ENCODE data around the gene GALNT7. TPM values are rescaled to one million over a fixed set of nuclear protein-coding genes. Genes with fewer than 3 reads are reported as not detected.

GALNT7 gene
- total and polyA plus RNA-seq, 10 of the 15 experiments (the other 5 are each of a cell fraction or from before 2014, with no cell fraction given): 14.2 to 33.2 (median 28.9) TPM

- TF ChIP-seq USF2 (IDR thresholded peaks at IDR 0.05; ENCODE audit: borderline replicate concordance, low read depth, low read length): no peak
- no peak for TF ChIP-seq ZBTB33 (IDR thresholded peaks at IDR 0.05)
- TF ChIP-seq ZNF592 (IDR thresholded peaks at IDR 0.05): no peak
Observed at GRCh38 chr4:173237152-173237551, 68.5 kb downstream of the GALNT7 start (continued).

GRCh38 chr4:173237762-173238161 is 69.2 kb downstream of the GALNT7 start:
- Histone ChIP-seq H3K4me3 (no peak overlapping the region), H3K27ac (ENCODE audit: control insufficient read depth, insufficient read depth) (no peak overlapping the region), H3K4me2 (ENCODE audit: control insufficient read depth, insufficient read depth) (no peak overlapping the region), H3K9me3 (replicated peaks; ENCODE audit: control insufficient read depth, insufficient read depth, low read length) (no peaks in the 10 kb centered on the region; the same call in 1 of the 3 replicates), H3K27me3 (replicated peaks in 1 of 2; ENCODE audit: control insufficient read depth in 2 of 2, insufficient read depth in 2 of 2, low read length in 1 of 2) (no peaks in the 10 kb centered on the region), H2AFZ (ENCODE audit: control insufficient read depth, low read depth, low read length) (no peak overlapping the region), H4K20me1 (ENCODE audit: control insufficient read depth, insufficient read depth) (no peaks in the 10 kb centered on the region; the same call in 1 of the 2 replicates), H3K36me3 (ENCODE audit: control insufficient read depth in 2 of 2, insufficient read depth in 2 of 2, low read length in 1 of 2) (peaks cover 0 to under 1% of the 10 kb centered on the region in 2 experiments; a peak in 1 of 4 replicates), H3K9ac (ENCODE audit: control insufficient read depth, insufficient read depth, low read length) (no peak overlapping the region), H3K4me1 (ENCODE audit: control insufficient read depth, insufficient read depth, low read length) (peaks cover 4% of the 10 kb centered on the region), H3K79me2 (ENCODE audit: control insufficient read depth, insufficient read depth, low read length) (peaks cover 1% of the 10 kb centered on the region)
- ChIA-PET SMC1A (ENCODE audit: uncharacterized antibody, unreplicated experiment) (interaction anchor here (0.9 to 4.0 kb wide), 8 partner anchors 8 to 224 kb away, joined by 3 to 14 read pairs (median 4); no protein-coding TSS in a partner anchor), CTCF (interaction anchor here (1.1 to 1.8 kb wide), 5 partner anchors 10 to 224 kb away, joined by 3 to 9 read pairs (median 5); no protein-coding TSS in a partner anchor), RAD21 (ENCODE audit: unreplicated experiment) (interaction anchor here (1.1 to 1.7 kb wide), 2 partner anchors 16 to 20 kb away, joined by 5 read pairs; no protein-coding TSS in a partner anchor), POLR2A (no interaction called here)
- TF ChIP-seq PKNOX1 (IDR thresholded peaks at IDR 0.05) (peak; percentile 63; the same call in 1 of the 2 replicates), PAX8 (IDR thresholded peaks at IDR 0.05) (no peak)
- no peak for DNase-seq (ENCODE audit: low read depth, low spot score)
- no TSS peak for BruUV-seq (replicated peaks)
- FAIRE-seq: no peak
- intact Hi-C loops (cut with micrococcal nuclease; ENCODE audit: unreplicated experiment): no loop called here
- in situ Hi-C loops (cut with MboI): no loop called here
- 0 out of 3 replicates have a peak, but pooled peaks have one; percentile 23 for ATAC-seq
- WGBS (ENCODE audit: insufficient coverage, insufficient replicate concordance, low lambda C conversion rate, missing lambda C conversion rate): 83% methylated on average over 2 of the region's 2 CpGs

Data from GM12878 (cell line).